ENCODE data around the gene SPTLC2. TPM values are rescaled to one million over a fixed set of nuclear protein-coding genes. Genes with fewer than 3 reads are reported as not detected.

Gene SPTLC2
- total RNA-seq, 1 donor from 2014 or later = 29.6 TPM

GRCh38 chr14:77478029-77478428, 138.4 kb downstream of the SPTLC2 start:
- peaks cover 1% of the 10 kb centered on the region for H3K27me3 Mint-ChIP-seq (ENCODE audit: low read depth)
- H3K9me3 Mint-ChIP-seq = no peaks in the 10 kb centered on the region
- H3K27ac Mint-ChIP-seq = no peak overlapping the region
- no peak for DNase-seq (ENCODE audit: low spot score)
- no peak overlapping the region for H3K4me3 Mint-ChIP-seq (ENCODE audit: low read depth)
- H3K4me1 Mint-ChIP-seq (ENCODE audit: low read depth) = no peaks in the 10 kb centered on the region
- H3K36me3 Mint-ChIP-seq (ENCODE audit: low read depth) = no peaks in the 10 kb centered on the region
- intact Hi-C loops (cut with micrococcal nuclease) = no loop called here

- no peaks in the 10 kb centered on the region for H3K36me3 Mint-ChIP-seq (ENCODE audit: low read depth)
- no peak overlapping the region for H3K27ac Mint-ChIP-seq
- H3K9me3 Mint-ChIP-seq = no peaks in the 10 kb centered on the region
- no peak overlapping the region for H3K4me3 Mint-ChIP-seq (ENCODE audit: low read depth)
- peaks cover 1% of the 10 kb centered on the region for H3K27me3 Mint-ChIP-seq (ENCODE audit: low read depth)
- H3K4me1 Mint-ChIP-seq (ENCODE audit: low read depth) = no peaks in the 10 kb centered on the region
- DNase-seq (ENCODE audit: low spot score) = no peak
- intact Hi-C loops (cut with micrococcal nuclease) = no loop called here
Measured at GRCh38 chr14:77475432-77476115, 140.9 kb downstream of the SPTLC2 start.

GRCh38 chr14:77474479-77475177, 141.8 kb downstream of the SPTLC2 start:
- Mint-ChIP-seq H3K4me1 (ENCODE audit: low read depth) (no peaks in the 10 kb centered on the region), H3K9me3 (no peaks in the 10 kb centered on the region), H3K36me3 (ENCODE audit: low read depth) (peaks cover 2% of the 10 kb centered on the region), H3K27ac (no peak overlapping the region), H3K4me3 (ENCODE audit: low read depth) (no peak overlapping the region), H3K27me3 (ENCODE audit: low read depth) (peaks cover 1% of the 10 kb centered on the region)
- no peak for DNase-seq (ENCODE audit: low spot score)
- intact Hi-C loops (cut with micrococcal nuclease) = no loop called here

- H3K4me3 Mint-ChIP-seq (ENCODE audit: low read depth) = no peak overlapping the region
- no peak for DNase-seq (ENCODE audit: low spot score)
- peaks cover 1% of the 10 kb centered on the region for H3K27me3 Mint-ChIP-seq (ENCODE audit: low read depth)
- H3K36me3 Mint-ChIP-seq (ENCODE audit: low read depth) = peaks cover 9% of the 10 kb centered on the region
- intact Hi-C loops (cut with micrococcal nuclease) = no loop called here
- H3K4me1 Mint-ChIP-seq (ENCODE audit: low read depth) = no peaks in the 10 kb centered on the region
- H3K27ac Mint-ChIP-seq = no peak overlapping the region
- H3K9me3 Mint-ChIP-seq = no peaks in the 10 kb centered on the region
Measured at GRCh38 chr14:77473921-77474320, 142.5 kb downstream of the SPTLC2 start.

- no peaks in the 10 kb centered on the region for H3K9me3 Mint-ChIP-seq
- no peak overlapping the region for H3K4me3 Mint-ChIP-seq (ENCODE audit: low read depth)
- intact Hi-C loops (cut with micrococcal nuclease) = no loop called here
- DNase-seq (ENCODE audit: low spot score) = no peak
- no peaks in the 10 kb centered on the region for H3K4me1 Mint-ChIP-seq (ENCODE audit: low read depth)
- no peak overlapping the region for H3K27ac Mint-ChIP-seq
- H3K27me3 Mint-ChIP-seq (ENCODE audit: low read depth) = no peaks in the 10 kb centered on the region
- H3K36me3 Mint-ChIP-seq (ENCODE audit: low read depth) = peaks cover 40% of the 10 kb centered on the region
Measured at GRCh38 chr14:77470224-77470870, 146.1 kb downstream of the SPTLC2 start.

GRCh38 chr14:77469539-77469938, 146.9 kb downstream of the SPTLC2 start:
- Mint-ChIP-seq H3K4me3 (ENCODE audit: low read depth) (no peak overlapping the region), H3K36me3 (ENCODE audit: low read depth) (peaks cover 49% of the 10 kb centered on the region), H3K27ac (no peak overlapping the region), H3K9me3 (no peaks in the 10 kb centered on the region), H3K4me1 (ENCODE audit: low read depth) (no peaks in the 10 kb centered on the region), H3K27me3 (ENCODE audit: low read depth) (no peaks in the 10 kb centered on the region)
- no peak for DNase-seq (ENCODE audit: low spot score)
- intact Hi-C loops (cut with micrococcal nuclease) = no loop called here

- Mint-ChIP-seq H3K9me3 (no peaks in the 10 kb centered on the region), H3K4me3 (ENCODE audit: low read depth) (no peak overlapping the region), H3K27ac (no peak overlapping the region), H3K4me1 (ENCODE audit: low read depth) (no peaks in the 10 kb centered on the region), H3K36me3 (ENCODE audit: low read depth) (peaks cover 52% of the 10 kb centered on the region), H3K27me3 (ENCODE audit: low read depth) (no peaks in the 10 kb centered on the region)
- intact Hi-C loops (cut with micrococcal nuclease) = no loop called here
- DNase-seq (ENCODE audit: low spot score) = no peak
Measured at GRCh38 chr14:77469067-77469505, 147.4 kb downstream of the SPTLC2 start.

- no peak for DNase-seq (ENCODE audit: low spot score)
- Mint-ChIP-seq H3K27ac (no peak overlapping the region), H3K27me3 (ENCODE audit: low read depth) (no peaks in the 10 kb centered on the region), H3K4me1 (ENCODE audit: low read depth) (no peaks in the 10 kb centered on the region), H3K4me3 (ENCODE audit: low read depth) (no peak overlapping the region), H3K36me3 (ENCODE audit: low read depth) (peaks cover 61% of the 10 kb centered on the region), H3K9me3 (no peaks in the 10 kb centered on the region)
- intact Hi-C loops (cut with micrococcal nuclease) = no loop called here
Measured at GRCh38 chr14:77467801-77468200, 148.6 kb downstream of the SPTLC2 start.

GRCh38 chr14:77459072-77459723, 157.2 kb downstream of the SPTLC2 start:
- peaks cover 51% of the 10 kb centered on the region for H3K36me3 Mint-ChIP-seq (ENCODE audit: low read depth)

GRCh38 chr14:77458249-77458950, 158.0 kb downstream of the SPTLC2 start:
- no peaks in the 10 kb centered on the region for H3K9me3 Mint-ChIP-seq
- DNase-seq (ENCODE audit: low spot score) = peak; percentile 50
- intact Hi-C loops (cut with micrococcal nuclease) = loop anchor here (5.0 kb wide), 2 partner anchors 156 to 184 kb away; no protein-coding TSS in a partner anchor
- H3K27me3 Mint-ChIP-seq (ENCODE audit: low read depth) = no peaks in the 10 kb centered on the region
- H3K4me3 Mint-ChIP-seq (ENCODE audit: low read depth) = peak overlapping the region; percentile 97
- H3K36me3 Mint-ChIP-seq (ENCODE audit: low read depth) = peaks cover 45% of the 10 kb centered on the region
- H3K4me1 Mint-ChIP-seq (ENCODE audit: low read depth) = peaks cover 23% of the 10 kb centered on the region
- H3K27ac Mint-ChIP-seq = peak overlapping the region; percentile 98

More at GRCh38 chr14:77459072-77459723, 157.2 kb downstream of the SPTLC2 start:
- intact Hi-C loops (cut with micrococcal nuclease) = loop anchor here (1.0 to 5.0 kb wide), 3 partner anchors 92 to 183 kb away; no protein-coding TSS in a partner anchor
- H3K4me1 Mint-ChIP-seq (ENCODE audit: low read depth) = peaks cover 23% of the 10 kb centered on the region
- peak overlapping the region; percentile 97 for H3K4me3 Mint-ChIP-seq (ENCODE audit: low read depth)
- peak; percentile 55 for DNase-seq (ENCODE audit: low spot score)
- no peaks in the 10 kb centered on the region for H3K9me3 Mint-ChIP-seq
- H3K27ac Mint-ChIP-seq = peak overlapping the region; percentile 98
- no peaks in the 10 kb centered on the region for H3K27me3 Mint-ChIP-seq (ENCODE audit: low read depth)

GRCh38 chr14:77457522-77458248, 158.8 kb downstream of the SPTLC2 start, which contains the start of the genes AHSA1 and VIPAS39:
Gene AHSA1, plus strand, starts transcription at chr14:77458093. Its CDS starts 97 bp downstream, at chr14:77458190.
Gene VIPAS39, minus strand, starts transcription at chr14:77457601. Its CDS starts 3,499 bp downstream, at chr14:77454102.
- H3K27me3 Mint-ChIP-seq (ENCODE audit: low read depth) = no peaks in the 10 kb centered on the region
- peak within 1 kb of the TSS; percentile 97 for H3K4me3 Mint-ChIP-seq (ENCODE audit: low read depth)
- DNase-seq (ENCODE audit: low spot score) = peak; percentile 95
- peak within 1 kb of the TSS; percentile 98 for H3K27ac Mint-ChIP-seq
- H3K4me1 Mint-ChIP-seq (ENCODE audit: low read depth) = peaks cover 23% of the 10 kb centered on the region
- intact Hi-C loops (cut with micrococcal nuclease) = loop anchor here (1.0 to 5.0 kb wide), 9 partner anchors 80 to 359 kb away; partner anchors contain the start of genes ADCK1, ALKBH1, CIPC and GSTZ1
- H3K36me3 Mint-ChIP-seq (ENCODE audit: low read depth) = peaks cover 48% of the 10 kb centered on the region
- H3K9me3 Mint-ChIP-seq = no peaks in the 10 kb centered on the region

Measured in activated T-helper 2 cell treated with anti-CD3 and anti-CD28 coated beads, Interferon-gamma antibody, Interleukin-2, Interleukin-4, amounts not matched to agents 10 μg/mL and 5 μg/mL and 100 μg/mL, durations not matched to agents 14 hours and 24 hours and 36 hours (primary cell).